Heart left ventricle (tissue), 16 donors: ENCODE data around the gene PSRC1. TPM values are rescaled to one million over a fixed set of nuclear protein-coding genes. Genes with fewer than 3 reads are reported as not detected.

ENCODE experiments used
- ATAC-seq, 4 donors: fragments of 200-7000 bp; cut with Tn5 transposase; one replicate each; pipeline ENCODE4 v1.9.1; 2020 to 2022; ENCODE audit warnings: moderate library complexity in 4 of 4, mild to moderate bottlenecking in 3 of 4, moderate number of reproducible peaks in 1 of 4
- DNase-seq, 5 donors: peaks; one replicate each; pipeline ENCODE4 v3.0.0-alpha.2; 2020
- H3K27ac ChIP-seq, 12 donors: fragments of 200-600 bp; sonication (generic) in 4 of 12; one replicate each; pipeline versions ENCODE4 v1.5.0 to v1.8.0; 2016 to 2022; ENCODE audit warnings: mild to moderate bottlenecking in 2 of 12
- H3K27me3 ChIP-seq, 9 donors: fragments of 200-600 bp; sonication (generic) in 2 of 9; one replicate each; pipeline versions ENCODE4 v1.5.1 to v1.8.0; 2016 to 2022; ENCODE audit warnings: mild to moderate bottlenecking in 3 of 9
- H3K36me3 ChIP-seq, 9 donors: fragments of 200-600 bp; sonication (generic) in 2 of 9; one replicate each; pipeline versions ENCODE4 v1.5.0 to v1.8.0; 2018 to 2022; ENCODE audit warnings: mild to moderate bottlenecking in 2 of 9
- H3K4me1 ChIP-seq, 12 donors: fragments of 200-600 bp; sonication (generic) in 4 of 12; one replicate each; pipeline versions ENCODE4 v1.5.0 to v1.8.0; 2016 to 2022; ENCODE audit warnings: mild to moderate bottlenecking in 3 of 12
- H3K4me3 ChIP-seq, 12 donors: fragments of 200-600 bp; sonication (generic) in 4 of 12; one replicate each; pipeline versions ENCODE4 v1.5.0 to v1.8.0; 2017 to 2022; ENCODE audit warnings: mild to moderate bottlenecking in 9 of 12, moderate library complexity in 4 of 12
- H3K9me3 ChIP-seq, 12 donors: fragments of 200-600 bp; sonication (generic) in 4 of 12; one replicate each; pipeline versions ENCODE4 v1.5.0 to v1.8.0; 2016 to 2022; ENCODE audit warnings: mild to moderate bottlenecking in 1 of 12
- CTCF ChIP-seq, 12 donors: fragments of 200-600 bp; sonication (generic) in 4 of 12; IDR thresholded peaks; one replicate each; pipeline versions ENCODE4 v1.5.0 to v1.8.0; 2018 to 2022; ENCODE audit warnings: antibody characterized with exemption in 12 of 12, mild to moderate bottlenecking in 5 of 12
- POLR2A ChIP-seq, 2 donors: fragments of 450-650 bp; IDR thresholded peaks; one replicate each; pipeline ENCODE4 v1.6.1; 2017; ENCODE audit warnings: antibody characterized with exemption in 2 of 2, mild to moderate bottlenecking in 2 of 2, moderate library complexity in 2 of 2
- WGBS, 4 donors: extraction: QIAGEN DNeasy Blood & Tissue Kit in 2 of 4; methylation state at CpG; one replicate each; pipeline versions ENCODE4 v1.1.5 to v1.1.7; 2013 to 2018; 5-methylcytosine and 5-hydroxymethylcytosine counted together
- intact Hi-C, 10 donors: fragments of 100-400 bp; cut with DNase I; formaldehyde crosslinking; loops; one replicate each; pipeline versions ENCODE4 v1.11.1 to v1.14.2; 2022
- polyA plus RNA-seq, 2 donors: library from polyadenylated mRNA; stranded (reverse); fragments of 200-250 nt; gene quantifications; one replicate each; pipeline ENCODE4 v1.2.3, GENCODE V29; 2013
- total RNA-seq, 9 donors: library from RNA; depleted of rRNA in 2 of 9; stranded (reverse); fragments of >200 nt in 2 of 9; fragmentation: NEBNext Ultra II Directional in 3 of 9; extraction: Animal tissue kit (Norgen Biotek cat#: 25700) in 3 of 9; gene quantifications; one replicate each; pipeline versions ENCODE4 v1.1.0 to v1.2.4, GENCODE V29; 2016 to 2023
- donor health status: ischemic (EF 13 %, LVEDD 7.1; RV severe dilation, severe dysfunction).
- donor health status: healthy with polysubstance abuse.
- donor health status: DM: no; HTN: yes; CAD: no.
- donor health status: DM: no; HTN: no; CAD: no.
- donor health status: ischemic (EF 25% LVEDD 6.9; RV normal size, moderate dysfunction).
- donor health status: ischemic (EF 25% LVEDD 5.7; RV mildly dilated, moderate dysfunction).
- donor health status: healthy.
- donor health status: DM: yes; HTN: yes; CAD: no.
- donor health status: ischemic (EF 35%, LVEDD 5.7; RV mildly dilated, moderate dysfunction).
- donor health status: nonischemic (EF 11% LVEDD 7.7; RV severe dilation, severe dysfunction).
- donor health status: DM: yes; HTN: yes; CAD: no.
- donor health status: PGD.
- donor health status: ischemic (EF 29% LVEDD 5.4; RV normal size, mild dysfunction).
- donor health status: nonischemic (EF 23%, LVEDD 6.1; RV moderate dilation, normal function).

PSRC1 gene
- total and polyA plus RNA-seq, 11 donors: 0.23 to 3.6 (median 0.85) TPM; not detected in 1

- Histone ChIP-seq H3K4me1 (peaks cover 0 to 30% (median 13%) of the 10 kb centered on the region in 12 donors), H3K27me3 (no peaks in the 10 kb centered on the region), H3K36me3 (peaks cover 0 to 9% (median 0%) of the 10 kb centered on the region in 9 donors), H3K27ac (peak overlapping the region; percentile 38 to 91 (median 84)), H3K4me3 (peak overlapping the region; percentile 16 to 77 (median 68)), H3K9me3 (no peaks in the 10 kb centered on the region)
- 46 to 56% (median 49%) methylated on average over 17 of the region's 17 CpGs for WGBS, 4 donors
- intact Hi-C loops: loop anchor here in 5 of 10 donors (1.0 to 10.0 kb wide), 6 partner anchors 15 to 248 kb away; no protein-coding TSS in a partner anchor
- DNase-seq (no peak), ATAC-seq (no peak)
- TF ChIP-seq POLR2A (IDR thresholded peaks at IDR 0.05) (no peak), CTCF (IDR thresholded peaks at IDR 0.05) (no peak)
Measured at GRCh38 chr1:109283748-109284600, 1.0 kb upstream of the PSRC1 start.

- peak overlapping the region in 9 of 12 donors; percentile 10 to 91 (median 83) for H3K27ac ChIP-seq
- 7 to 21% (median 18%) methylated on average over 10 of the region's 10 CpGs for WGBS, 4 donors
- peaks cover 0 to 9% (median 0%) of the 10 kb centered on the region in 9 donors for H3K36me3 ChIP-seq
- ATAC-seq (no peak), DNase-seq (no peak)
- H3K27me3 ChIP-seq: no peaks in the 10 kb centered on the region
- peak overlapping the region; percentile 16 to 77 (median 68) for H3K4me3 ChIP-seq
- TF ChIP-seq POLR2A (IDR thresholded peaks at IDR 0.05): no peak
- TF ChIP-seq CTCF (IDR thresholded peaks at IDR 0.05): no peak
- intact Hi-C loops: loop anchor here in 5 of 10 donors (2.0 to 10.0 kb wide), 5 partner anchors 60 to 250 kb away; no protein-coding TSS in a partner anchor
- H3K9me3 ChIP-seq: no peaks in the 10 kb centered on the region
- H3K4me1 ChIP-seq: peaks cover 0 to 31% (median 13%) of the 10 kb centered on the region in 12 donors
Measured at GRCh38 chr1:109282497-109282951, 421 bp downstream of the PSRC1 start.

- TF ChIP-seq CTCF (IDR thresholded peaks at IDR 0.05) (no peak), POLR2A (IDR thresholded peaks at IDR 0.05) (no peak)
- 69 to 70% (median 69%) methylated on average over 27 to 28 of the region's 28 CpGs for WGBS, 4 donors
- peaks cover 0 to 9% (median 0%) of the 10 kb centered on the region in 9 donors for H3K36me3 ChIP-seq
- ATAC-seq (no peak), DNase-seq (no peak)
- intact Hi-C loops: loop anchor here in 5 of 10 donors (2.0 to 10.0 kb wide), 5 partner anchors 60 to 250 kb away; no protein-coding TSS in a partner anchor
- H3K9me3 ChIP-seq: no peaks in the 10 kb centered on the region
- H3K4me3 ChIP-seq: peak overlapping the region in 9 of 12 donors; percentile 62 to 77 (median 68)
- peaks cover 0 to 36% (median 14%) of the 10 kb centered on the region in 12 donors for H3K4me1 ChIP-seq
- H3K27me3 ChIP-seq: no peaks in the 10 kb centered on the region
- H3K27ac ChIP-seq: peak overlapping the region in 4 of 12 donors; percentile 12 to 91 (median 90)
Measured at GRCh38 chr1:109281680-109282496, 1.1 kb downstream of the PSRC1 start.
